HG03520 (cell line): ENCODE data around the gene EYA3.
"Not testable (repeated sequence)": the region's sequence is repeated elsewhere in the genome, so short reads cannot be mapped to it uniquely, and the experiment has no call there.

Experiments
- ATAC-seq: cut with Tn5 transposase; IDR thresholded peaks from one replicate; pipeline ENCODE4 v1.9.1; 2021; ENCODE audit warnings: mild to moderate bottlenecking, moderate library complexity; ENCODE audit not compliant: unreplicated experiment

Gene EYA3

DNA sequence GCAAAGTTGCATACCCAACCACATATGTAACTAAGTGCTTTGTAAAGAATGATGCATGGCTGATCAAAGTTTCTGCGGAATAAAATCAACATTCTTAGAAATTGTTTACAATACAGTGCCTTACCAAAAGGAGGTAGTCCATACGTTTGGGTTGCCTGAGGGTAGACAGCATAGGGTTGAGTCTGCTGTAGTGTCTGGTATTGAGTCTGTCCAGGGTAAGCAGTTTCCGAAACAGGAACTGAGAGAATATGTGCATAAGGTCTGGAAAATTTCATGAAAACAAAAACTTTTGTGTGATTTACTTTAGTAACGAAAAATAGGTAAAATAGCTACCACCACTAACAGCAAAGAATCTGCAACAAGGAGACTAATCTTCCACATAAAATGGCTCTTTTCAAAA lies 53.0 kb downstream of the EYA3 start:
- no peak for ATAC-seq

DNA sequence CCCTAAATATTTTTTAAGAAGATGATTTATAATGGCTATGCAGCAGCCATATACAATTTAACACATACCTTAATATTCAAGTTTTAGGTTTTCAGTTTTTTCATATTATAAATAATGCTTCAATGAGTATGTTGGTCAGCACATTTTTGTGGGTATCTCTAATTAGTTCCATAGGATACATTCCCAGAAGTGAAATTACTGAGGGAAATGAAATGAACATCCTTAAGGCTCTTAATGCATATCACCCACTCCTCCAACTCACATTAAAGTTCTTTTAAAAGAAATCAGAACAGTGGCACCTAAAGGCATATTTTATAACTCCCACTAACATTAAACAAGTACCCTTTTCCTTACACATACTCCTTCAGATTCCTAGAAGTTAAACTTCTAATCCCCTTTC lies 56.1 kb downstream of the EYA3 start:
- ATAC-seq = no peak

DNA sequence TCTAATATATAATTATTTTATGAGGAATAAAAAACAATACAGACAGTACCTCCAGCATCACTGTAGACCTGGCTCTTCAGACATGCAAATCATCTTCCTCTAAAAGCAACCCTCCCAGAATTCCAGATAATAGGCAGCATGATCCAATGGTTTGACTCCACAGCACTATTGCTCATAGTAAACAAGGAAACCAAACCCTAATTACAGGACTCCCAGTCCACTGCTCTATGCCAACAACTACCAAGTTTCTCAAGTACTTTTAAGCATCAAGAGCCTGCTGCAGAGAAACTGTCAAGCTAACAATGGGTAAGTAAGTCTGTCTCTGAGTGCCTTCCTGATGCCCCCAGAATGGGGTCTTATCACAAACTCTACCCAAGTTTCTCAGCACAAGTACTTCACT lies 57.2 kb downstream of the EYA3 start:
- no peak for ATAC-seq

DNA sequence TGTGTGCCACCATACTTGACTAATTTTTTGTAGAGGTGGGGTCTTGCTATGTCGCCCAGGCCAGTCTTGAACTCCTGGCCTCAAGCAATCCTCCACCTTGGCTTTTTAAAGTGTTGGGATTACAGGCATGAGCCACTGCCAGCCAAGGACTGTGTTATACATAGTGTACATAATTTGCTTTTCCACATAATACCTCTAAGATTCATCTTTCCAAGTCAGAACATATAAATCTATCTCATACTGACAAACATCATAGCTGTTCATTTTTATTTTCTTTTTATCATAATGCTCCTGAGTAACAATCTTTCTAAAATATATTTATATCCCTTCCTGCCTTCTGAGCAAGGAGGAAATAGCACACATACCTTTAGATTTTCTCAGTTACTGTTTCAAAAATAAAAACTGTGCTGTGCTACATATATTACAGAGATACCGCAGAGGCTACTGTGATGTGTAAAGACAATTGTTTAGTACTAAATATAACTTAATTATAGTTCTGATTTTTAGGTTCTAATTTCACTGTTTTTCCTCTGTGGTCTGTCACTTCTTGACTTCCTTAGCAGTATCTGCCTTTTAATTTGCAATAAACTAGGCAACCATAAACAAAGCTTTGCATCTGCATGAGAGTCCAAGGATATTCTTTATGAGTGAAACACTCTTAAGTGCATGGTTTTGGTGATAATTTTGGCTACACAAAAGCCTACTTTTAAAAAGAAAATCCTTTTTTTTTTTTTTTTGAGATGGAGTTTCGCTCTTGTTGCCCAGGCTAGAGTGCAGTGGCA lies 59.3 kb downstream of the EYA3 start:
- ATAC-seq = no peak

DNA sequence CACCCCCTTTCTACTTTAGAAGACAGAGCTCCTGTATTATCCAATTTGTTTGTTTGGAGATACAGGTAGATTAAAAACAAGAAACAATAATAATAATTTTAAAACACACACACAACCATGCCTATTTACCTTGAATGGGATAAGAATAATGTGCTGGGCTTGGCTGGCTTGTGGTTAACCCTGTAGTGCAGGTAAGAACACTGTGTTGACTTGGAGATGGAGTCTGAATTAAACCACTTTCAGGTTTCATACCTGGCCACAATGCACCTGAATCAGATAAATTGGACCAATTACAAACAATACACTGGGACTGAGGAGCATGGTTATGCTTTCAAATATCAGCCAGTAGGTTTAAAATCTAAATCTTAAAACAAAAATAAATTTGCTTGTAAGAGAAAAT lies 60.8 kb downstream of the EYA3 start:
- ATAC-seq = no peak

DNA sequence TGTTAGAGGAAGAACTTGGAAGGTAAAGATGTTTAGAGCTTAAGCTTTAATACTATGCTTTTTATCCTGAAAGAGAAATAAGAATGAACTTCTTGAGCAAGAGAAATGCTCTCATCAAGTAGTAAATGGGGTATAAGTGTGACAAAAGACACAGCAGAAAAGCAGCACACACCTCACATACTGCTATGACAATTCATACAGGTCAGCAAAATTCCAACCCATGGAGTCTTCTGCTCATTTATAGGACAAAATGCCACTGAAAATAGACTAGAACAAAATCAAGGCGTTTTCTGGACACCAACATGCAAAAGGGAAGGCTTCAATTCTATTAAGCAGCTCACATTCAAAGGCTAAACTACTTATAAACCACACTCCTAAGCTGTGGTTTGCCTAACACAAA lies 61.2 kb downstream of the EYA3 start:
- ATAC-seq = no peak

DNA sequence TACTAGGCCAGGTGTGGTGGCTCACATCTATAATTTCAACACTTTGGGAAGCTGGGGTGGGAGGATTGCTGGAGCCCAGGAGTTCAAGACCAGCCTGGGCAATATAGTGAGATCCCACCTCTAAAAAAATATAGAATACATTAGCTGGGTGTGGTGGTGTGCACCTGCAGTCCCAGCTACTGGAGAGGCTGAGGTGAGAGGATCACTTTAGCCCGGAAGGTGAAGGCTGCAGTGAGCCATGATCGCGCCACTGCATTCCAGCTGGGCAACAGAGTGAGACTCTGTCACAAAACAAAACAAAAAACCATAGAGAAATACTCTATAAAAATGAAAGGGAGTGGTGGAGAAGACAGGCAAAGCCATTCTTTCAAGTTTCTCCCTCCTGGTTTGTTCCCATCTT lies 62.1 kb downstream of the EYA3 start:
- no peak for ATAC-seq

DNA sequence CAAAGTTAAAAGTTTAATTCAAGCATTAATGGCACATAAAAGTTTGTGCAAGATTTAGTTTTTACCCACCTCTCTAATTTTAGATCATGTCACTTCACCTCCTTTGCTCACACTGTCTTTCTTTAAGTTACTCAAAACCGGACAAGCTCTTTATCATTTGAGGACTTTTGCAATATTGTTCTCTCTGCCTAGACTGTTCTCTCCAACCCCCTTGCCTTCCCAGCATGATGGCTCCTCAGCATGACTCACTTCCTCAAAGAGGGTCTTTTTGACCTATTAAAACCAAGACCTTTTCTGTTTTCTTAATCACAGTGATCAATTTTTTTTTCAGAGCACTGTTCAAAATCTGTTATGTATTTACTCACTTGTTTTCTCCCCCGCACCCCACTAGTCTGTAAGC lies 67.3 kb downstream of the EYA3 start:
- ATAC-seq = no peak

DNA sequence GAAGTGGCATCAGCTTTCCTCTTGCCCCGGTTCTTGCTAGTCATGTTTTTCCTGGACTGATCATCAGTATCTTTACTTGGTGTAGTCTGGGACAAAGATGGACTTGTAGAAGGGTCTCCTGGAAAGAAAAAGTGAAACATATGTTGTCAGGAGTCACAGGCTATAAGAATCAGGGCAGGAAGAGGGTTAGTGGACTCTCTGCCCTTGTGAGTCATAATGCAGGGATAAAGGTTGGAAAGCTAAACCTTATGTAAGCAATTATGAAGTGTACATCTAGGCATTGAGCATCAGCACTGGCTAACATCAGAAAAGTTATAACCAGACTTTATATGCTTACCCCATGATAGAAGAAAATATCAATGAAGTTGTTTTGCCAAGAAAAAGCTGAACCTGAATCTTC lies 77.4 kb downstream of the EYA3 start:
- ATAC-seq = no peak

DNA sequence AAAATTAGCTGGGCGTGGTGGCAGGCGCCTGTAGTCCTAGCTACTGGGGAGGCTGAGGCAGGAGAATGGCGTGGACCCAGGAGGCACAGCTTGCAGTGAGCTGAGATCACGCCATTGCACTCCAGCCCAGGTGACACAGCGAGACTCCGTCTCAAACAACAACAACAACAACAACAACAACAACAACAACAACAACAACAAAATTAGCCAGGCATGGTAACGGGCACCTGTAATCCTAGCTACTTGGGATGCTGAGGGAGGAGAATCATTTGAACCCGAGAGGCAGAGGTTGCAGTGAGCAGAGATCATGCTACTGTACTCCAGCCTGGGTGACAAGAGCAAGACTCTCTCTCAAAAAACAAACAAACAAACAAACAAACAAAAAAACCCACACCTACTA lies 85.3 kb downstream of the EYA3 start:
- not testable (repeated sequence) for ATAC-seq

DNA sequence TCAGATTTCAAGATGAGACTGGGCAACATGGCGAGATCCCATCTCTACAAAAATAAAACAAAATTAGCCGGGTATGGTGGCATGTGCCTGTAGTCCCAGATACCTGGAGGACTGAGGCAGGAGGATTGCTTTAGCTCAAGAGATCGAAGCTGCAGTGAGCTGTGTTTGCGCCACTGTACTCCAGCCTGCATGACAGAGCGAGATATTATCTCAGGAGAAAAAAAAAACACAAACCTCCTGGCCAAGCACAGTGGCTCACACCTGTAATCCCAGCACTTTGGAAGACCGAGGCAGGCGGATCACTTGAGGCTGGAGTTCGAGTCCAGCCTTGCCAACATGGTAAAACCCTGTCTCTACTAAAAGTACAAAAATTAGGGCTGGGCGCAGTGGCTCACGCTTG lies 85.8 kb downstream of the EYA3 start:
- ATAC-seq = no peak

DNA sequence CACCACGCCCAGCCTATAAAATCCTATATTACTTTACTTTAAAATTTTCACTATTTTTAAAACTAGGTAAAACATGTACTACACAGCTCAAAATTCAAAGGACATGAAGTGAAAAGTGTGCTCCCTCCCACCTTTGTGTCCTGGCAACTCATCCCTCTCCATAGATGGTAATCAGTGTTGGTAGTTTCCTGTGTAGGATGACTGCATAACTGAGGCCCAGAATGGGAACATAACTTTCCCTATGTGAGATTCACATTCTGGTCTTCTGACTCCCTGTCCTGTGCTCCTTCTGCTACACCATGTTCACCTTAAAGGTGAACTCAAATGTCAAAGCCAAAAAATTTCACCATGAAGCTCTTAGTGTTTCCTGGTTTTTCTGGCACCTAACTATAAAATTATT lies 89.4 kb downstream of the EYA3 start:
- ATAC-seq = no peak

DNA sequence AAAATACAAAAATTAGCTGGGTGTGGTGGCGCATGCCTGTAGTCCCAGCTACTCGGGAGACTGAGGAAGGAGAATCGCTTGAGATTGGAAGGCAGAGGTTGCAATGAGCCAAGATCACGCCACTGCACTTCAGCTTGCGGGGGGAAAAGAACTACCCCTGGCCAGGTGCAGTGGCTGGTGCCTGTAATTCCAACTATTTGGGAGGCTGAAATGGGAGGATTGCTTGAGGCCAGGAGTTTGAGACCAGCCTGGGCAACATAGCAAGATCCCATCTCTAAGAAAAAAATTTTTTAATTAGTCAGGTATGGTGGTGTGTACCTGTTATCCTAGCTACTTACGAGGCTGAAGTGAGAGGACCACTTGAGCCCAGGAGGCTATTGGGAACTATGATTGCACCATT lies 93.9 kb downstream of the EYA3 start:
- ATAC-seq = not testable (repeated sequence)

DNA sequence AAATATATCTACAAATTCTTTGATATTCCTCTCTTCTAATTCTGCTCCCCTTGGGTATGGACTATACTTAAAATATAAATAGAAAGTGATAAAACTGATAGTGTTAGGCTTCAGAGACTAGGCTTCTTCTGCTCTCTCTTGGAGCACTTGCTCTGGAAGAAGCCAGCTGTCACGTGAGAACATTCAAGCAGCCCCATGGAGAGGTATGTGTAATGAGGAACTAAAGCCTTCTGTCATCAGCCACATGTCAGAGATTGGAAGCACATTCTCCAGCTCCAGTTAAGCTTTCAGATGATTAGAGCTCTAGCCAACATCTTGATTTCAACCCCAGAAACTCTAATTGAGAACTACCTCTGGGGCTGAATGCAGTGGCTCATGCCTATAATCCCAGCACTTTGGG lies 94.3 kb downstream of the EYA3 start:
- no peak for ATAC-seq

DNA sequence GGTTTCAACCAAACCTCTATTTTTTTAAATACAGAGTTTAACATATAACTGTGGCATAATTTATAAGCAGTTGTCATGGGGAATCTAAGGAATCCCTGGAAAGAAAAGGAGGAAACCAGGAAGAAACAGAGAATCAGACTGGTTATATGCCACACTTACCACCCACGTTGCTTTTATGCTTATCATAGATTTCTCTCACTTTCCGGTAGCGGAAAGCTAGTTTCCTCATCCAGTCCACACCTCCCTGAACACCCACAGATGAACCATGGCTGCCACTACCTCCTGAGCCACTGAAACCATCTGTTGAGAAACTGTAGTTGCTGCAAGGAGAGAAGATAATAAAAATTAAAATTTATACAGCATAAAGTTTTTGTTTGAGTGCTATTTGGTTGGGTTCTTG lies 95.2 kb downstream of the EYA3 start:
- no peak for ATAC-seq

DNA sequence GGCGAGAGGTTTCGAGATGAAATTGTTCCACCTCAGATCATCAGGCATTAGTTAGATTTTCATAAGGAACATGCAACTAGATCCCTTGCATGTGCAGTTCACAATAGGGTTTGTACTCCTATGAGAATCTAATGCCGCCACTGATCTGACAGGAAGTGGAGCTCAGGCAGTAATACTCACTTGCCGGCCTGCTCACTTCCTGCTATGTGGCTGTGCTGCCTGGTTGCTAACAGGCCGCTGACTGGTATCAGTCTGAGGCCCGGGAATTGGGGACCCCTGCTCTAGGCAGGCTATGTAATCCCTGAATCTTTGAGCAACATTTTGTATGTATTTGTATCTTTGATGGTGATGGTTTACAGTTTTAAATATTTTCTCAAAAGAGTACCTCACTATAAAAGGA lies 96.1 kb downstream of the EYA3 start:
- no peak for ATAC-seq

DNA sequence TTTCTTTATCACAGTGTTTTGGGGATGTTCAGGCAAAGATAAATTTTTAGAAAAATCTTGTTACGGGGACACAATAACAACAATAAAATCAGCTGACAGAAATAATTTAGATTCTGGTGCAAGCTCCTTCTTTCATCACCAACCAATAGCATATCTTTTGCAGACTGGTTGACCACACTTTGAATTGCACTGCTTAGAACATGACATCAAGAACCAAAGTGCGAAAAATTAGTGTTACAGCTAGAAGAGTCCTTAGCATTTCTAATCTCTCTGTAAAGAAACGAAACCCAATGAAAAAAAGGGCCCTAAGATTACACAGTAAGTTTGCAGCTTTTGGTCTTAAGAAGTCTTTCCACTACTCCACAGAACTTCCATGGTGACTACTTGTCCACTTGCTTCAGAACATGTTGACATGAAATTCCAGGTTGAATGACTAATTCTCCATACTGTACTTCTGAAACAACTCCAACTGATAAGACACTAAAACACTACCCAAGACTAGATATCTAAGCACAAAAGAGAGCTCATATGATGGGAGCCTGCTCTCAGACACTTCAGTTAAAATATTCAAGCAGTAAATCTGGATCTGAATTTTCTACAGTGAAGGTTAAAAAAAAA lies 97.4 kb downstream of the EYA3 start:
- ATAC-seq = no peak

DNA sequence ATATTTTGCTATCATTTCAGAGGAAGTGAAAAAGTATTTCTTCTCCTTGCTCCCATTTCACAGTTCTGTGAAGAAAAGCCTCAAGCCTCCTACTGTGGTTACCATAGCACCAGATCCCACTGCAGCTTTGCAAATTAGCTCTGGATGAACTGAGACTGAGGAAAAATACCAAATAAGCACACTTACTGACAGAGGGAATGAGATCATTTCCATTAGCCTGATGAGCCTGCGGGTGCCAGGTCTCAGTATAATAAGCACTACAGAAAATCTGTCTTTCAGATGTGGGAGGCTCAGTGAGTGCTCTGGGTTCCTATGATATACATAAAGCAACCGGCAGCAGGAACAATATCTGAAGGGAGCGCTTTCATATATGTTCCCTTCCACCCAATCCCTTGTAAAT lies 107.3 kb downstream of the EYA3 start:
- ATAC-seq = no peak

DNA sequence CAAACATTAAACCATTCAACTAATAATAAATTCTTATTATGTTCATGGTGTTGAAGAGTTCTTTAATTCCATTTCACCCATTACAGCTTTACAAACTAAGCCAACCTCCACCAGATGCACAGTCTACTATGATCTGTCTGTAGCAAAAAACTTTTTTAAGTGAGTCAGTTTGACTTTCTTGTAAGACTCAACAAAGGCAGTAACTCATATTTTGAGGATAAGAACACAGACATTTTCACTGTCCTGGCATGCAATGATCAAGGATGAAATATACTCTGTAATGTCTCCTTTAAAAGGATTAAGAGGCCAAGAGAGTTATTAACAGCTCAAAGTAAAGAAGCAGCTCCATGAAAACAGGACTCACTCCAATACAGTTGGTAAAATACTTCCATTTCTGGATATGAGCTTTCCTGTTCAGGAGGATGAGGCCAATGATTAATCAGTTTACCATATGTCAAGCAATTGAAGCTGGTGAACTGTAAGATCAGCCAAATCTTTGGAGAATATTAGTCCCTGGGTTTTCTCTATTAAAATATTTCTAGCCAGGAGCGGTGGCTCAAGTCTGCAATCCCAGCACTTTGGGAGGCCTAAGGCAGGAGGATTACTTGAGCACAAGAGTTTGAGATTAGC lies 108.1 kb downstream of the EYA3 start:
- no peak for ATAC-seq

DNA sequence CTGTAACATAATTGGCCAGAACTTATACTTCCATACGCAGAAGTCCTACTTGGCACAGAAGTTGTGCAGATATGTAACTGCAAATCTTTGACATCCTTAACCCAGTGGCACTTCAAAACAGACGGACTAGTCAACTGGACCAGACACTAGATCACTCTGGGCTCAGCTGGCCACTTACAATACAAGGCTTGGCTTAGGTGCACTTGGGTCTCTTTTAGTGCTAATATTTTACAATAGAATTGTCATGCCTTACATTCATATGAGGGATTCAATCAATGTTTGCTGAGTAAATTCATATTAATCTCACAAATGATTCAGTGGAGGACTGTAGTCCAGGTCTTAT lies 108.6 kb downstream of the EYA3 start:
- no peak for ATAC-seq

DNA sequence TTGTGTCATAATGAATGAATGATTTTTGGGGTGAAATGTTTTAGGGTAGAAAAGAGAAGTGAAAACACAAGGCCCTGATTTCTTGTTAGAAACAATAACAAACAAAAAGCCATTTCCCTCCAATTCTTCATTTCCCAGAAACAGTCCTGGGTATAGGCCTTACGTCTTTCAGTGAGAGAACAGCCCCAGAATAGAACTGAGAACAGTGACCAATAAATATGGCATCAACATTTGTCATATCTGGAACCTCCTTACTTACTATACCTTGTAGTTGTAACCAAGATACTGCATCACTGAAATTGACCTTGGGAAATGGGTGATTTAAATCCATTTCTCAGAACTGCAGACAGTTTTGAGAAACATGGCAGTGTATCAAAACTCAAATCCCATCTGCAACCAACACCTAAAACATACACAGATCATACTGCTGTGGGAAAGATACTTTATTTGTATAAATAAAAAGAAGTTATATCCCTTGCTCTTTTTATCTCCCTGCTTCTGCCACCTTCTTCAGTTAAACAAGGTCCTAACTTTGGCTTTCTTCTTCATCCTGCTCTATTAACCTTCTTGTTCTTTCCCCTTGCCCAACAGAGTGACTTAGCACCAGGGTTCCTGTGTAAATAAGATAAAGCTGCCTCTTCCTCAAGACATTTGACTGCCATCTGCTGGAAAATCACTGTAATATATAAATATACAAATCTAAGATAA lies 109.1 kb downstream of the EYA3 start:
- no peak for ATAC-seq

DNA sequence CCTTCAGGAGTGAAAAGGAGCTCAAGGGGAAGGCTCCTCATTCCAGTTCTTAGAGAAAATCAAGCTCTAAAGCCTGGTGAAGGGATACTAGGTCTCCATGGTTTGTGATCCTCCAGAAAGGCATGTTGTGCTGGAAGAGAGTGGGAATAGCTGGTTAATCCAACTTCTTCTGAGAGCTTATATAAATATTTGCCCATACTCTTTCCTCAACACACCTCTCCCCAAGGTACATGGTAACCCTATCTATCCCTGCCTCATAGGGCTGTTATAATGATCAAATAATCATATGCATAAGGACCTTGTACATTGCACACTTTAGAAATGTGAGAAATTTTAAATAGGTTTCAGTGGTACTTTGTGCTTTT lies 114.0 kb downstream of the EYA3 start:
- ATAC-seq = no peak
